Gastrocnemius medialis (tissue), 4 donors: ENCODE results near the gene RIMOC1. TPM values are rescaled to one million over a fixed set of nuclear protein-coding genes. Genes with fewer than 3 reads are reported as not detected.
"Not testable (repeated sequence)": the region's sequence is repeated elsewhere in the genome, so short reads cannot be mapped to it uniquely, and the experiment has no call there.

ENCODE experiments used
- ATAC-seq, 2 donors: fragments of 150-250 bp; one replicate each; pipeline ENCODE4 v1.9.1; 2016
- DNase-seq, 2 donors: peaks; one replicate each; pipeline ENCODE4 v3.0.0-alpha.2; 2019
- H3K27ac ChIP-seq, 4 donors: fragments of 200-600 bp; sonication (generic); 1 replicate in 1 of 4; 2 replicates in 3 of 4; pipeline ENCODE4 v1.5.1; 2016 to 2018; ENCODE audit warnings: mild to moderate bottlenecking in 2 of 4, moderate library complexity in 1 of 4
- H3K27me3 ChIP-seq, 3 donors: fragments of 200-600 bp; sonication (generic) in 2 of 3; 1 replicate in 1 of 3; 2 replicates in 2 of 3; pipeline versions ENCODE4 v1.5.1 to v1.6.0; 2016 to 2019; ENCODE audit warnings: mild to moderate bottlenecking in 1 of 3, moderate library complexity in 1 of 3
- H3K36me3 ChIP-seq, 2 donors: fragments of 200-600 bp; sonication (generic) in 1 of 2; one replicate each; pipeline ENCODE4 v1.5.1; 2017 to 2018
- H3K4me1 ChIP-seq, 2 donors: fragments of 200-600 bp; sonication (generic) in 1 of 2; one replicate each; pipeline ENCODE4 v1.5.1; 2016 to 2017; ENCODE audit warnings: mild to moderate bottlenecking in 2 of 2
- H3K4me3 ChIP-seq, 4 donors: fragments of 200-600 bp; sonication (generic) in 3 of 4; 1 replicate in 1 of 4; 2 replicates in 3 of 4; pipeline ENCODE4 v1.5.1; 2016 to 2019; ENCODE audit warnings: mild to moderate bottlenecking in 2 of 4
- H3K9me3 ChIP-seq, 3 donors: fragments of 200-600 bp; sonication (generic) in 2 of 3; 1 replicate in 1 of 3; 2 replicates in 2 of 3; pipeline ENCODE4 v1.5.1; 2016 to 2019
- CTCF ChIP-seq, 5 experiments: fragments of 450-650 bp in 3 of 5; fragments of 200-600 bp in 2 of 5; sonication (generic) in 2 of 5; IDR thresholded peaks in 4 of 5; conservative IDR thresholded peaks in 1 of 5; 1 replicate in 4 of 5; 2 replicates in 1 of 5; pipeline ENCODE4 v1.5.1; 2016 to 2019; ENCODE audit warnings: antibody characterized with exemption in 5 of 5, mild to moderate bottlenecking in 3 of 5, moderate library complexity in 3 of 5
- POLR2A ChIP-seq, 2 donors: fragments of 450-650 bp; IDR thresholded peaks; one replicate each; pipeline ENCODE4 v1.6.1; 2017; ENCODE audit warnings: antibody characterized with exemption in 2 of 2, mild to moderate bottlenecking in 2 of 2, moderate library complexity in 2 of 2
- in situ Hi-C, 4 donors: fragments of 200-750 bp; cut with MboI; loops; one replicate each; pipeline versions ENCODE4 v1.15.0 to v1.8.0; 2017; ENCODE audit warnings: low sequenced_read_pairs in 4 of 4
- intact Hi-C: fragments of 100-400 bp; cut with DNase I; formaldehyde crosslinking; loops from one replicate; pipeline ENCODE4 v1.15.1; 2023; ENCODE audit warnings: low total_unique reads
- total RNA-seq, 4 donors: library from RNA; depleted of rRNA; stranded (reverse); fragments of >200 nt; gene quantifications; one replicate each; pipeline versions ENCODE4 v1.1.0 to v1.2.3, GENCODE V29; 2016

The RIMOC1 gene
- total RNA-seq, 4 donors from 2014 or later: 5.0 to 8.2 (median 6.2) TPM

- Histone ChIP-seq H3K27me3 (no peaks in the 10 kb centered on the region), H3K27ac (no peak overlapping the region), H3K36me3 (peaks cover 0 to 42% of the 10 kb centered on the region in 2 donors), H3K9me3 (no peaks in the 10 kb centered on the region), H3K4me1 (no peaks in the 10 kb centered on the region), H3K4me3 (no peak overlapping the region)
- ATAC-seq: no peak
- DNase-seq: no peak
- in situ Hi-C loops (loop anchor here in 1 of 4 donors (10.0 kb wide), 1 partner anchor 78 kb away; no protein-coding TSS in a partner anchor), intact Hi-C loops (no loop called here)
- TF ChIP-seq CTCF (IDR thresholded peaks at IDR 0.05 in 4 of 5, conservative IDR thresholded peaks at IDR 0.05 in 1 of 5) (no peak), POLR2A (IDR thresholded peaks at IDR 0.05) (no peak)
Observed at GRCh38 chr5:41932770-41933169, 28.6 kb downstream of the RIMOC1 start.

GRCh38 chr5:41935544-41935943, 31.4 kb downstream of the RIMOC1 start:
- H3K4me3 ChIP-seq: no peak overlapping the region
- in situ Hi-C loops: loop anchor here in 1 of 4 donors (10.0 kb wide), 1 partner anchor 81 kb away; no protein-coding TSS in a partner anchor
- H3K27me3 ChIP-seq: no peaks in the 10 kb centered on the region
- intact Hi-C loops: no loop called here
- H3K9me3 ChIP-seq: no peaks in the 10 kb centered on the region
- no peak for DNase-seq
- H3K4me1 ChIP-seq: no peaks in the 10 kb centered on the region
- H3K36me3 ChIP-seq: peaks cover 0 to 30% of the 10 kb centered on the region in 2 donors
- TF ChIP-seq POLR2A (IDR thresholded peaks at IDR 0.05): no peak
- no peak for TF ChIP-seq CTCF (IDR thresholded peaks at IDR 0.05 in 4 of 5, conservative IDR thresholded peaks at IDR 0.05 in 1 of 5)
- H3K27ac ChIP-seq: no peak overlapping the region
- ATAC-seq: no peak

- no peak for ATAC-seq
- no peak for DNase-seq
- H3K36me3 ChIP-seq: peaks cover 0 to 5% of the 10 kb centered on the region in 2 donors
- intact Hi-C loops (no loop called here), in situ Hi-C loops (no loop called here)
- H3K27ac ChIP-seq: no peak overlapping the region
- no peaks in the 10 kb centered on the region for H3K9me3 ChIP-seq
- H3K4me1 ChIP-seq: no peaks in the 10 kb centered on the region
- H3K4me3 ChIP-seq: no peak overlapping the region
- H3K27me3 ChIP-seq: no peaks in the 10 kb centered on the region
- TF ChIP-seq POLR2A (IDR thresholded peaks at IDR 0.05): no peak
- TF ChIP-seq CTCF (IDR thresholded peaks at IDR 0.05 in 4 of 5, conservative IDR thresholded peaks at IDR 0.05 in 1 of 5): no peak
Observed at GRCh38 chr5:41940641-41941040, 36.5 kb downstream of the RIMOC1 start.

- DNase-seq, H3K27ac ChIP-seq, H3K4me3 ChIP-seq, H3K9me3 ChIP-seq, in situ Hi-C loops, intact Hi-C loops, H3K4me1 ChIP-seq, H3K27me3 ChIP-seq, ATAC-seq, H3K36me3 ChIP-seq: not testable (repeated sequence)
Observed at GRCh38 chr5:41945332-41945955, 41.3 kb downstream of the RIMOC1 start.

- H3K36me3 ChIP-seq: no peaks in the 10 kb centered on the region
- no peak for ATAC-seq
- H3K9me3 ChIP-seq: no peaks in the 10 kb centered on the region
- intact Hi-C loops (no loop called here), in situ Hi-C loops (no loop called here)
- no peak for TF ChIP-seq CTCF (IDR thresholded peaks at IDR 0.05 in 4 of 5, conservative IDR thresholded peaks at IDR 0.05 in 1 of 5)
- no peak for TF ChIP-seq POLR2A (IDR thresholded peaks at IDR 0.05)
- no peaks in the 10 kb centered on the region for H3K27me3 ChIP-seq
- no peak for DNase-seq
- no peak overlapping the region for H3K4me3 ChIP-seq
- H3K4me1 ChIP-seq: no peaks in the 10 kb centered on the region
- H3K27ac ChIP-seq: no peak overlapping the region
Observed at GRCh38 chr5:41951224-41951623, 47.1 kb downstream of the RIMOC1 start.

Other genes with a start within 250 kb of the RIMOC1 start
- gene OXCT1, start 33.9 kb upstream of the RIMOC1 start, total RNA-seq: 10 to 100 TPM in 3 of 4 donors, 1 to 10 TPM in 1; 9.4 to 45.4 (median 20.5) TPM
- gene FBXO4, start 20.9 kb downstream of the RIMOC1 start, total RNA-seq: 1 to 10 TPM; 1.8 to 4.7 (median 3.1) TPM